CD4-positive, alpha-beta T cell treated with Interferon alpha-2 for 1 hour (primary cell): ENCODE data around the gene BAIAP2L2.
"Not testable (repeated sequence)": the region's sequence is repeated elsewhere in the genome, so short reads cannot be mapped to it uniquely, and the experiment has no call there.

ENCODE experiments used
- DNase-seq, 2 donors: peaks; one replicate each; pipeline ENCODE4 v3.0.0-alpha.2; 2020 to 2022

BAIAP2L2 gene

GRCh38 chr22:38066381-38067027 is 44.0 kb downstream of the BAIAP2L2 start:
- no peak for DNase-seq

GRCh38 chr22:38065539-38065938 is 44.9 kb downstream of the BAIAP2L2 start:
- no peak for DNase-seq

- DNase-seq = no peak
Measured at GRCh38 chr22:38062791-38063190, 47.7 kb downstream of the BAIAP2L2 start.

GRCh38 chr22:38056969-38057891 is 53.3 kb downstream of the BAIAP2L2 start, which contains the start of gene PICK1:
Gene PICK1, plus strand, starts transcription at chr22:38057404. Its CDS starts 406 bp downstream, at chr22:38057810.
- DNase-seq = peak; percentile 86 to 87

- DNase-seq = peak; percentile 82
Measured at GRCh38 chr22:38051900-38052862, 58.3 kb downstream of the BAIAP2L2 start.

- DNase-seq = no peak
Measured at GRCh38 chr22:38051261-38051660, 59.2 kb downstream of the BAIAP2L2 start.

GRCh38 chr22:38050720-38051119 is 59.8 kb downstream of the BAIAP2L2 start:
- DNase-seq = no peak

- DNase-seq = no peak
Measured at GRCh38 chr22:38049812-38050619, 60.5 kb downstream of the BAIAP2L2 start.

DNA sequence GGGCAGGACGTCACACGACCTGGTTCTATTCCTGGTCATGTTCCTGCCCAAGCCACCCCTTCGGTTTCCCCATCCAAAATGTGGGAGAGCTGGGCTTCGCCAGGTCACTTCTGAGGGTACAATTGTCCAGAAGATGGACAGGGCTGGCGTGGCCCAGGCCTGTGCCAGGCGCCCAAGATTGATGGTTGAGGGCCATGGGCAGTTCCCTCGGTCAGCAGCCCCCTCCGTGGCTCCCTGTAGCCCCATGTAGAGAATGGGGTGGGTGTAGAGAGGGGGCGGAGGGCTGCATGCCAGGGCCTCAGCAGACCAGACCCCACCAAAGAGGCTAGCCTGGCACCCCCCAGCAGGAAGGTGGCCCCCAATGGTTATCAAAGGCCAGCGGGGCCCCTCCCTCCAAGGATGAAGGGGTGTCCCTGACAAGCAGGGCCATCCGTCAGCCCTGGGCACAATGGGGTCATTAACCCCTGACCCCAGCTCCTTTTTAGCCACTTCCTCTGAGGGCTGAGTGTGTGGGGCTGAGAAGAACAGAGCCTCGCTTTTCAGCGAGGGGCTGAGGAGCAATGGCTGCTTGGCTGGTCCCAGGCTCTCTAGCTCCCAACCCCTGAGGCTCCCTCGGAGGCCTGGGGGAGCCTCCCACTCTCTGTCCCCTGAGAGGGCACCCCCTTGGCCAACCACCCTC is 64.3 kb downstream of the BAIAP2L2 start:
- no peak for DNase-seq

DNA sequence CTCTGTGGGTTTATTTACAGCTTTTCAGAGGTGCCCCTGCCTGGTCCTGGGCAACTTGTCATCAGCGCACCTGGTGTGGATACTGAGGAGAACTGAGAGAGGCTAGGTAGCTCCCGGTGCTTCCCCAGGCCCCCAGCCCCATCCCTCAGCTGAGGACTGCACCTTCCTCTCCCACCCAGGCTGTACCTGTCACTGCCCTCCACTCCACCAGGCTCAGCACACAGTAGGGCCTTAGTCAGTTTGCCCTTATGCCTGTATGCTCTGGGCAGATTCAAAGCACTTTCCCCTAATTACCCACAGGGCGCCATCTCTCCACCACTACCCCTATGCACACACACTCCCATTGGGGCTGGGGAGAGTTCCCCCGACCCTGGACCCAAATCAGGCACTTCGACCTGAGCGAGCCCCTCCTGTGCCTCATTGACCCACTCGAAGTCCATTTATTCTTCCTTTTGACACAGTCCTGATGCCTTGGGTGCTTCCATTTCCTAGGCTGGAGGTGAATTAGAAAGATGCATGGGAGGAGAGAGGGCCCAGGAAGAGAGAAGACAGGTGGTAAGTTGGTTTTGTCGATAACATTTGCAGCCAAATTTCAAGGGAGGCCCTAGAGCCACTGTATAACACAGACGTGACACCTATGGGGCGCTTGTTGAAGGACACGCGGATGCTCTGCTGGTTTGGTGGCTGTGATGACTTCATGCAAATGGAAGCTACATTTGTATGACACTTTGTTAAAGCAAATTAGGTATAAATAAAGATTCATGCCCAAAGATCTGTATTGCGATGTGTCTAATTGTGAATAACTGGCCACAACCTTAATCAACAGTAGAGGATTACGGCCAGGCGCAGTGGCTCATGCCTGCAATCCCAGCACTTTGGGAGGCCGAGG is 67.1 kb downstream of the BAIAP2L2 start:
- DNase-seq = no peak

- DNase-seq = no peak
Measured at GRCh38 chr22:38042488-38042790, 68.0 kb downstream of the BAIAP2L2 start.

DNA sequence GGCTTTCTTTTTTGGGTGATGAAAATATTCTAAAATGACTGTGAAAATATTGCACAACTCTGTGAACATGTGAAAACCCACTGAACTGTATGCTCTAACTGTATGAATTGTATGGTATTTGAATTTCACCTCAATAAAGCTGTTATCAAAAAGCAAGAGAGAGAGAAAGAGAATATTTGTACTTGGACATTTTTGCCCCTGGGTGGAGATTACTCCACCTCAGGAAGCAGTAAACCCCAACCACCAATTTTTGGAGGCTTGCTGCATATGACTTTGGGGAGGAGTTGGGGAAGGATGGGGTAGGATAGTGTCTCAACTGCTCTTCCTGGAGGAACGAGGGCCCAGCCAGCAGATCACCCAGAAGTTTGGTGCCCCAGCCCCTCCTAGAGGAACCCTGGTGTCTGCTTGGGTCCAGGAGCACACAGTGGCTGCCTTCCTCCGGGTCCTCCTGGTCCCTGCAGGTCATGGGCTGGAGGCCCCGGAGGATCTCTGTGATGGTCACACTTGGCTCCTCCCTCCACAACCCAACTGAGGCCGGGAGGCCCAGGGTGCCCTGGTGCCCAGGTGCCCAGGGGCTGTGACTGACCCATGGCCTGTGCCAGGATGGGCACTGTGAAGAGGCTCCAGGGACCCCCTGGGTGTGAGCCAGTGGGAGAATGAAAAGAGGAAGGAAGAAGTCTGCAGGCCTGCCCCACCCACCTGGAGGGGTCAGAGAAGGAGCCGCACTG is 68.6 kb downstream of the BAIAP2L2 start:
- DNase-seq = no peak

- no peak for DNase-seq
Measured at GRCh38 chr22:38040953-38041759, 69.3 kb downstream of the BAIAP2L2 start.

DNA sequence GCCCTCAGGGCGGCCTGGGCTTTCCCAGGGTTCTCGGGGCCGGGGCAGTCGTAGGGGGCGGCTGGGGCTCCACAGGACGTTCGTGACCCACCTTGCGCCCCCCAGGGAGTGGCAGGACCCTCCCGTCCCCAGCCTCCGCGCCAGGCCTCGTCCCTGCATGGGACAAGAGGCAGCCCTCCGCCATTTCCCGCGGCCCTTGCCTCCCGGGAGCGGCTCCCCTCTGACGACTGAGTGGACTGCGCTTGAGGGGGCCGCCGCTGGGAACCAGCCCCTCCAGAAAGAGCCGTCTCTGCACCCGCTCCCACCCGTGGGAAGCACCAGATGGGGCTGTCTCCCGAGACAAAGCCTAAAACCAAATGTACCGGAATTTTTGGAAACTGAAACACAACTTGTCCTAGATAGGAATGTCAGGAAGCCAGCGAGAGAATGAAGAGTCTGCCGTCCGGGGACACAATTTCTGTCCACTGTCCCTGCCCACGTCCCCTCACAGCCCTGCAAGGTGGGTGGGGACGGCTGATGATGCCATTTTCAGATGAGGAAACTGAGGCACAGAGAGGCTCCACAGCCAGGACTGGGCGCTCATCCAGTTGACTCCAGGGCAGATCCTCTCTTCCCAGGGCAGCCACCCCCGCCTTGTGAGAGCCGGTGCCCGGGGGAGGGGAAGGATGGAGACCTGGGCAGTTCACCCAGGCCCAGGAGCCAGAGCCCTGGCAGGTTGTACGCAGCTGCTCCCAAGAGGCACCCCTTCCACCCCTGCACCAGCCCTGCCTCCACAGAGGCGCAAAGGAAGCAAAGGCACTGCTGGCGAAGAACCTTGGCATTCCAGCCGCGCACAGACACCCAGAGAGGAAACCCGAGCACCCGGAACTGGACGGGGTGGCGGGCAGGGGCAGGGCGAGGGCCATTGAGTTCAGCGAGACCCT is 71.3 kb downstream of the BAIAP2L2 start:
- no peak for DNase-seq

DNA sequence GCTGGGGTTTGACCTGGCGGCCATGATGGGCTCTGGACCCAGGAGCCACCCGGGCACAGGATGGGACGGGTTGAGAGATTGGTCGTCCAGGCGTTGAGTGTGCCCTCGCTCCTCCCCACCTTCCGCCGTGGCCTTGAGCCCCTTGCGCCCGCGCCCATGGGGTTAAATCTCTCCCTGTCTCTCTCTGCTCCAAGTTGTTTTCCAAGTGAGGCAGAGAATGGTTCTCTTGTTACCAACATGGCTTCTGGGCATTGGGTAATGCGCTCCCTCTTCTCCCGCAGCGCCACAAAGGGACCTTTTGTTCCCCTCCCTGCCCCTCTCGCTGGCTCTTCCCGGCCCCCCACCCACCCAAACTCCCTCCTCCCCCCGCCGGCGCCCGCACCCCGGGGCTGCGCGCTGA is 72.1 kb downstream of the BAIAP2L2 start:
- DNase-seq = no peak

DNA sequence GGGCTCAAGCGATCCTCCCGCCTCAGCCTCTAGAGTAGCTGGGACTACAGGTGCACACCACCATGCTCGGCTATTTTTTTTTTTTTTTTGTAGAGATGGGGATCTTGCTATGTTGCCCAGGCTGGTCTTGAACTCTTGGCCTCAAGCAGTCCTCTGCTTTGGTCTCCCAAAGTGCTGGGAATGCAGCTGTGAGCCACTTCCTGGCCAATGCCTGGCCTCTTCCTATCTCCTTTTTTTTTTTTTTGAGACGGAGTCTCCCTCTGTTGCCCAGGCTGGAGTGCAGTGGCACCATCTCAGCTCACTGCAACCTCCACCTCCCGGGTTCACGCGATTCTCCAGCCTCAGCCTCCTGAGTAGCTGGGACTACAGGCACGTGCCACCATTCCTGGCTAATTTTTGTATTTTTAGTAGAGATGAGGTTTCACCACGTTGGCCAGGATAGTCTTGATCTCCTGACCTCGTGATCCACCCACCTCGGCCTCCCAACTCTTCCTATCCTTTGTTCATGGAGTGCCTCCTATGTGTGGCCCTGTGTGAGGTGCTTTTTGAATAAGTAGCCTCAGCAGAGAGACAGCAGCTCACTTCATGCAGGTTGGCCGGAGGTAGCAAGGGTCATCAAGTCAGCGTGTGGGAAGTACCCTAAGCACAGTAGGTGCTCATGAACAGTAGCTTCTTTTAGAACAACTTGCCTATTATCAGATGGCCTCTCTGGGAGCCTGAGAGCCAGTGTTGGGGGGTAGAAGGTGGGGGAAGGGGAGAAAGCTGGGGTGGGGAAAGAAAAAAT is 72.9 kb downstream of the BAIAP2L2 start:
- not testable (repeated sequence) for DNase-seq
